Measurements from ENCODE around the gene PSME2.

Gene PSME2

GRCh38 chr14:24160499-24160849 is 14.1 kb upstream of the PSME2 start:
- DNase-seq (ENCODE audit: low read depth in 1 of 2, low spot score in 1 of 2): no peak
- TF ChIP-seq GABPA (IDR thresholded peaks at IDR 0.05; ENCODE audit: low read depth) (no peak), CTCF (IDR thresholded peaks at IDR 0.05; ENCODE audit: insufficient read depth, low read length) (no peak), REST (IDR thresholded peaks at IDR 0.05; ENCODE audit: insufficient replicate concordance, low read depth) (no peak), SPI1 (IDR thresholded peaks at IDR 0.05; ENCODE audit: borderline replicate concordance, low read depth) (no peak), POLR2AphosphoS5 (IDR thresholded peaks at IDR 0.05; ENCODE audit: low read depth) (no peak)
- no peak overlapping the region for H3K4me3 ChIP-seq (replicated peaks; ENCODE audit: insufficient read depth, low read length)
- H3K27ac ChIP-seq (replicated peaks): no peak overlapping the region
- no peaks in the 10 kb centered on the region for H3K27me3 ChIP-seq (ENCODE audit: insufficient read depth, poor library complexity, severe bottlenecking)

GRCh38 chr14:24159777-24160498 is 13.5 kb upstream of the PSME2 start:
- no peak for DNase-seq (ENCODE audit: low read depth in 1 of 2, low spot score in 1 of 2)
- no peak overlapping the region for H3K27ac ChIP-seq (replicated peaks)
- no peaks in the 10 kb centered on the region for H3K27me3 ChIP-seq (ENCODE audit: insufficient read depth, poor library complexity, severe bottlenecking)
- no peak overlapping the region for H3K4me3 ChIP-seq (replicated peaks; ENCODE audit: insufficient read depth, low read length)
- TF ChIP-seq CTCF (IDR thresholded peaks at IDR 0.05; ENCODE audit: insufficient read depth, low read length) (no peak), POLR2AphosphoS5 (IDR thresholded peaks at IDR 0.05; ENCODE audit: low read depth) (no peak; the same call in 1 of the 2 replicates), GABPA (IDR thresholded peaks at IDR 0.05; ENCODE audit: low read depth) (no peak)

- DNase-seq (ENCODE audit: low read depth in 1 of 2, low spot score in 1 of 2): no peak
- H3K27ac ChIP-seq (replicated peaks): no peak overlapping the region
- no peaks in the 10 kb centered on the region for H3K27me3 ChIP-seq (ENCODE audit: insufficient read depth, poor library complexity, severe bottlenecking)
- H3K4me3 ChIP-seq (replicated peaks; ENCODE audit: insufficient read depth, low read length): no peak overlapping the region
- TF ChIP-seq SPI1 (IDR thresholded peaks at IDR 0.05; ENCODE audit: borderline replicate concordance, low read depth): no peak
- TF ChIP-seq POLR2AphosphoS5 (IDR thresholded peaks at IDR 0.05; ENCODE audit: low read depth): no peak
- no peak for TF ChIP-seq GABPA (IDR thresholded peaks at IDR 0.05; ENCODE audit: low read depth)
- TF ChIP-seq CTCF (IDR thresholded peaks at IDR 0.05; ENCODE audit: insufficient read depth, low read length): no peak
- no peak for TF ChIP-seq REST (IDR thresholded peaks at IDR 0.05; ENCODE audit: insufficient replicate concordance, low read depth)
Observed at GRCh38 chr14:24157331-24157730, 10.9 kb upstream of the PSME2 start.

- no peak overlapping the region for H3K27ac ChIP-seq (replicated peaks)
- DNase-seq (ENCODE audit: low read depth in 1 of 2, low spot score in 1 of 2): no peak
- TF ChIP-seq REST (IDR thresholded peaks at IDR 0.05; ENCODE audit: insufficient replicate concordance, low read depth) (no peak), GABPA (IDR thresholded peaks at IDR 0.05; ENCODE audit: low read depth) (no peak), SPI1 (IDR thresholded peaks at IDR 0.05; ENCODE audit: borderline replicate concordance, low read depth) (no peak), POLR2AphosphoS5 (IDR thresholded peaks at IDR 0.05; ENCODE audit: low read depth) (no peak), CTCF (IDR thresholded peaks at IDR 0.05; ENCODE audit: insufficient read depth, low read length) (no peak)
- H3K27me3 ChIP-seq (ENCODE audit: insufficient read depth, poor library complexity, severe bottlenecking): no peaks in the 10 kb centered on the region
- no peak overlapping the region for H3K4me3 ChIP-seq (replicated peaks; ENCODE audit: insufficient read depth, low read length)
Observed at GRCh38 chr14:24156840-24157239, 10.4 kb upstream of the PSME2 start.
